Fibroblast of lung (primary cell): Measurements from ENCODE around the gene RUNX1. TPM values are rescaled to one million over a fixed set of nuclear protein-coding genes. Genes with fewer than 3 reads are reported as not detected.

ENCODE experiments used
- DNase-seq, 2 donors: peaks; one replicate each; pipeline versions ENCODE4 v3.0.0 to v3.0.0-alpha.2; 2010; ENCODE audit warnings: low read depth in 2 of 2
- H2AFZ ChIP-seq: 2 replicates; pipeline ENCODE4 v1.5.1; 2012; ENCODE audit warnings: low read length, control low read depth, inconsistent platforms
- H3K27ac ChIP-seq: 2 replicates; pipeline ENCODE4 v1.5.1; 2011; ENCODE audit warnings: low read length, control low read depth; ENCODE audit not compliant: insufficient read depth
- H3K27me3 ChIP-seq: 2 replicates; pipeline ENCODE4 v1.5.1; 2011; ENCODE audit warnings: mild to moderate bottlenecking, low read length; ENCODE audit not compliant: control insufficient read depth, insufficient read depth
- H3K36me3 ChIP-seq: 2 replicates; pipeline ENCODE4 v1.5.1; 2011; ENCODE audit warnings: low read length; ENCODE audit not compliant: control insufficient read depth, insufficient read depth
- H3K4me1 ChIP-seq: 2 replicates; pipeline ENCODE4 v1.5.1; 2011; ENCODE audit warnings: low read length; ENCODE audit not compliant: control insufficient read depth, insufficient read depth; ENCODE audit errors: extremely low read depth
- H3K4me2 ChIP-seq: 2 replicates; pipeline ENCODE4 v1.5.1; 2011; ENCODE audit warnings: low read length, control low read depth; ENCODE audit not compliant: insufficient read depth; ENCODE audit errors: extremely low read depth
- H3K4me3 ChIP-seq, 4 experiments: fragments of 200-600 bp in 1 of 4; sonication (generic) in 1 of 4; replicated peaks in 1 of 4; 2 replicates each; pipeline ENCODE4 v1.5.1; 2011 to 2016; ENCODE audit warnings: low read length in 4 of 4, low read depth in 3 of 4, mild to moderate bottlenecking in 3 of 4, control low read depth in 2 of 4, inconsistent platforms in 1 of 4, mixed read lengths in 1 of 4; ENCODE audit not compliant: insufficient read depth in 1 of 4; ENCODE audit errors: control extremely low read depth in 1 of 4
- H3K79me2 ChIP-seq: 2 replicates; pipeline ENCODE4 v1.5.1; 2012; ENCODE audit warnings: mild to moderate bottlenecking, low read length, inconsistent platforms; ENCODE audit not compliant: control insufficient read depth, insufficient read depth
- H3K9ac ChIP-seq: 2 replicates; pipeline ENCODE4 v1.5.1; 2011; ENCODE audit warnings: mild to moderate bottlenecking, low read length, control low read depth; ENCODE audit not compliant: insufficient read depth
- H3K9me3 ChIP-seq: 2 replicates; pipeline ENCODE4 v1.5.1; 2012; ENCODE audit warnings: low read depth, low read length; ENCODE audit not compliant: control insufficient read depth, insufficient read depth
- H4K20me1 ChIP-seq: 2 replicates; pipeline ENCODE4 v1.5.1; 2011; ENCODE audit warnings: low read length; ENCODE audit not compliant: control insufficient read depth, insufficient read depth; ENCODE audit errors: extremely low read depth
- EZH2 ChIP-seq: IDR thresholded peaks from 2 replicates; pipeline ENCODE4 v1.5.1; 2012; ENCODE audit warnings: low read length, control low read depth, mild to moderate bottlenecking; ENCODE audit errors: missing control alignments
- polyA plus RNA-seq, 2 donors: library from polyadenylated mRNA; depleted of rRNA in 1 of 2; stranded (reverse) in 1 of 2; unstranded in 1 of 2; fragments of >200 nt; gene quantifications; 2 replicates each; pipeline ENCODE4 v1.2.1, GENCODE V29; 2011 to 2012; ENCODE audit warnings: missing spikeins in 1 of 2
- total RNA-seq: library from RNA; depleted of rRNA; stranded (reverse); fragments of >200 nt; gene quantifications from 2 replicates; pipeline ENCODE4 v1.2.1, GENCODE V29; 2014
- TF ChIP-seq, protein P1 (sequence below), 2 donors: IDR thresholded peaks in 1 of 2; conservative IDR thresholded peaks in 1 of 2; 1 replicate in 1 of 2; 2 replicates in 1 of 2; pipeline ENCODE4 v1.5.1; 2011 to 2012; ENCODE audit warnings: low read length in 2 of 2, control low read depth in 1 of 2, inconsistent platforms in 1 of 2, low read depth in 1 of 2, mild to moderate bottlenecking in 1 of 2

Gene RUNX1
- total and polyA plus RNA-seq, 2 donors (not counting 1 experiment from before 2014, with no cell fraction given), result 23.1 to 41.6 TPM

- Histone ChIP-seq H3K4me3 (no peak overlapping the region), H3K9ac (no peak overlapping the region), H3K9me3 (no peaks in the 10 kb centered on the region), H4K20me1 (no peaks in the 10 kb centered on the region), H3K4me1 (peaks cover 10% of the 10 kb centered on the region), H3K79me2 (no peaks in the 10 kb centered on the region), H3K36me3 (no peaks in the 10 kb centered on the region), H3K4me2 (no peak overlapping the region), H2AFZ (no peak overlapping the region), H3K27me3 (no peaks in the 10 kb centered on the region), H3K27ac (no peak overlapping the region)
- DNase-seq, result no peak
- TF ChIP-seq, protein P1, sequence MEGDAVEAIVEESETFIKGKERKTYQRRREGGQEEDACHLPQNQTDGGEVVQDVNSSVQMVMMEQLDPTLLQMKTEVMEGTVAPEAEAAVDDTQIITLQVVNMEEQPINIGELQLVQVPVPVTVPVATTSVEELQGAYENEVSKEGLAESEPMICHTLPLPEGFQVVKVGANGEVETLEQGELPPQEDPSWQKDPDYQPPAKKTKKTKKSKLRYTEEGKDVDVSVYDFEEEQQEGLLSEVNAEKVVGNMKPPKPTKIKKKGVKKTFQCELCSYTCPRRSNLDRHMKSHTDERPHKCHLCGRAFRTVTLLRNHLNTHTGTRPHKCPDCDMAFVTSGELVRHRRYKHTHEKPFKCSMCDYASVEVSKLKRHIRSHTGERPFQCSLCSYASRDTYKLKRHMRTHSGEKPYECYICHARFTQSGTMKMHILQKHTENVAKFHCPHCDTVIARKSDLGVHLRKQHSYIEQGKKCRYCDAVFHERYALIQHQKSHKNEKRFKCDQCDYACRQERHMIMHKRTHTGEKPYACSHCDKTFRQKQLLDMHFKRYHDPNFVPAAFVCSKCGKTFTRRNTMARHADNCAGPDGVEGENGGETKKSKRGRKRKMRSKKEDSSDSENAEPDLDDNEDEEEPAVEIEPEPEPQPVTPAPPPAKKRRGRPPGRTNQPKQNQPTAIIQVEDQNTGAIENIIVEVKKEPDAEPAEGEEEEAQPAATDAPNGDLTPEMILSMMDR (conservative IDR thresholded peaks at IDR 0.05 in 1 of 2, IDR thresholded peaks at IDR 0.05 in 1 of 2; ENCODE audit: low read depth in 1 of 2, low read length in 2 of 2), result no peak
- TF ChIP-seq EZH2, result no peak
These were observed 5.0 kb downstream of the RUNX1 start for GRCh38 chr21:35044128-35044527.

GRCh38 chr21:35043549-35043948, 5.6 kb downstream of the RUNX1 start:
- H3K27ac ChIP-seq, result no peak overlapping the region
- no peak overlapping the region for H3K4me3 ChIP-seq
- no peaks in the 10 kb centered on the region for H3K36me3 ChIP-seq
- H3K4me2 ChIP-seq, result no peak overlapping the region
- no peak overlapping the region for H2AFZ ChIP-seq
- DNase-seq, result no peak
- H3K4me1 ChIP-seq, result peaks cover 8% of the 10 kb centered on the region
- H3K79me2 ChIP-seq, result no peaks in the 10 kb centered on the region
- H3K9me3 ChIP-seq, result no peaks in the 10 kb centered on the region
- no peak overlapping the region for H3K9ac ChIP-seq
- no peak for TF ChIP-seq EZH2
- TF ChIP-seq, protein P1 (conservative IDR thresholded peaks at IDR 0.05 in 1 of 2, IDR thresholded peaks at IDR 0.05 in 1 of 2; ENCODE audit: low read depth in 1 of 2, low read length in 2 of 2), result no peak
- no peaks in the 10 kb centered on the region for H4K20me1 ChIP-seq
- no peaks in the 10 kb centered on the region for H3K27me3 ChIP-seq

GRCh38 chr21:35042836-35043235, 6.3 kb downstream of the RUNX1 start:
- Histone ChIP-seq H4K20me1 (no peaks in the 10 kb centered on the region), H3K9me3 (no peaks in the 10 kb centered on the region), H3K9ac (no peak overlapping the region), H3K27ac (no peak overlapping the region), H3K4me2 (no peak overlapping the region), H3K4me3 (no peak overlapping the region), H3K4me1 (peaks cover 3% of the 10 kb centered on the region), H2AFZ (no peak overlapping the region), H3K36me3 (no peaks in the 10 kb centered on the region), H3K79me2 (no peaks in the 10 kb centered on the region), H3K27me3 (no peaks in the 10 kb centered on the region)
- TF ChIP-seq, protein P1 (conservative IDR thresholded peaks at IDR 0.05 in 1 of 2, IDR thresholded peaks at IDR 0.05 in 1 of 2; ENCODE audit: low read depth in 1 of 2, low read length in 2 of 2), result no peak
- no peak for TF ChIP-seq EZH2
- no peak for DNase-seq
